Thoracic aorta (tissue), 2 donors: ENCODE results near the gene ELFN1. TPM values are rescaled to one million over a fixed set of nuclear protein-coding genes. Genes with fewer than 3 reads are reported as not detected.

Experiments
- ATAC-seq: fragments of 150-250 bp; one replicate; pipeline ENCODE4 v1.8.0; 2017; ENCODE audit warnings: low read depth; ENCODE audit not compliant: insufficient number of reproducible peaks, low FRiP score
- DNase-seq: peaks from one replicate; pipeline ENCODE4 v3.0.0-alpha.2; 2020; ENCODE audit warnings: low spot score
- H3K27ac ChIP-seq, 2 donors: fragments of 200-600 bp; sonication (generic); 1 replicate in 1 of 2; 2 replicates in 1 of 2; pipeline ENCODE4 v1.5.1; 2016; ENCODE audit warnings: mild to moderate bottlenecking in 2 of 2, moderate library complexity in 2 of 2
- H3K27me3 ChIP-seq: fragments of 200-600 bp; sonication (generic); replicated peaks from 2 replicates; pipeline ENCODE4 v1.6.0; 2016; ENCODE audit warnings: mild to moderate bottlenecking; ENCODE audit not compliant: insufficient read depth
- H3K36me3 ChIP-seq: fragments of 200-600 bp; sonication (generic); one replicate; pipeline ENCODE4 v1.5.1; 2016
- H3K4me1 ChIP-seq, 2 donors: fragments of 200-600 bp; sonication (generic); 1 replicate in 1 of 2; 2 replicates in 1 of 2; pipeline versions ENCODE4 v1.5.1 to v1.6.0; 2016; ENCODE audit warnings: low read depth in 2 of 2, mild to moderate bottlenecking in 1 of 2; ENCODE audit not compliant: control insufficient read depth in 1 of 2
- H3K4me3 ChIP-seq: fragments of 200-600 bp; sonication (generic); 2 replicates; pipeline ENCODE4 v1.5.1; 2016; ENCODE audit warnings: mild to moderate bottlenecking
- H3K9me3 ChIP-seq: fragments of 200-600 bp; sonication (generic); 2 replicates; pipeline ENCODE4 v1.5.1; 2016
- total RNA-seq, 2 donors: library from RNA; depleted of rRNA; stranded (reverse); fragments of >200 nt; gene quantifications; one replicate each; pipeline versions ENCODE4 v1.1.0 to v1.2.3, GENCODE V29; 2016
- TF ChIP-seq, protein P1 (sequence below): fragments of 200-600 bp; sonication (generic); IDR thresholded peaks from one replicate; pipeline ENCODE4 v1.5.1; 2019; ENCODE audit warnings: antibody characterized with exemption

ELFN1 gene
- total RNA-seq, 2 donors from 2014 or later, result 0.81 to 0.85 TPM

DNA sequence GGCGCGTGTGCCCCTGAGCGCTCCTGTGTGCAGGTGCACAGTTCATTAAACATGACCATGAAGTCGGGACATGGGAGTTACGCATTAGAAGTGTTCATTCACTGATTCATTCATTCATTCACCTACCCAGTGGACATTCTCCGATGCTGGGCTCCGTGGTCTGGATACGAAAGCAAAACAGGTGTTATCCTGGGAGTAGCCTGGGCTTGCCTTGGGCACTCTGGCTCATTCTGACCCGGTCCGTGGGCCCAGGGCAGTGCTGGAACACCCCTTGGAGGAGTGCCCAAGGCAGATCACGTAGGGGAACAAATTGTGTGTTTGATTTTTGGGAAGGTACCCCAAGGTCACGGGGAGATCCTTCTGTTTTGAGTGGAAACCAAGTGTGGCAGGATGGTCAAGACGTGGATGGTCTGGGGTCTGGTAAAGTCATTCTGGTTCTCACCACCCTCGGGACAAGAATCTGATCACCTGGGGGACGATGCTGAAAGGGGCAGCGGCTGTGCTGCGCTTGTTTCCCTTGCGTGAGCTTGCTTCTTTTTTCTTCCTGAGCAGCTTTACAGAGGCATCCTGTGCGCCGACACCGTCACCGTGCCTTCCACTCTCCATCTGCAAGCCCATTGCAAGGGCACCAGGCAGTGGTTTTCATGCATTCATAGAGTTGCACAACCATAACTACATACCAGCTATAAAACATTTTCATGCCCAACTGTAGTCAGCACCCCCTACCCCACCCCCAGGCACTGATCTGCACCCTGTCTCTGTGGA lies 10.1 kb downstream of the ELFN1 start:
- DNase-seq (no peak), ATAC-seq (no peak)
- TF ChIP-seq, protein P1, sequence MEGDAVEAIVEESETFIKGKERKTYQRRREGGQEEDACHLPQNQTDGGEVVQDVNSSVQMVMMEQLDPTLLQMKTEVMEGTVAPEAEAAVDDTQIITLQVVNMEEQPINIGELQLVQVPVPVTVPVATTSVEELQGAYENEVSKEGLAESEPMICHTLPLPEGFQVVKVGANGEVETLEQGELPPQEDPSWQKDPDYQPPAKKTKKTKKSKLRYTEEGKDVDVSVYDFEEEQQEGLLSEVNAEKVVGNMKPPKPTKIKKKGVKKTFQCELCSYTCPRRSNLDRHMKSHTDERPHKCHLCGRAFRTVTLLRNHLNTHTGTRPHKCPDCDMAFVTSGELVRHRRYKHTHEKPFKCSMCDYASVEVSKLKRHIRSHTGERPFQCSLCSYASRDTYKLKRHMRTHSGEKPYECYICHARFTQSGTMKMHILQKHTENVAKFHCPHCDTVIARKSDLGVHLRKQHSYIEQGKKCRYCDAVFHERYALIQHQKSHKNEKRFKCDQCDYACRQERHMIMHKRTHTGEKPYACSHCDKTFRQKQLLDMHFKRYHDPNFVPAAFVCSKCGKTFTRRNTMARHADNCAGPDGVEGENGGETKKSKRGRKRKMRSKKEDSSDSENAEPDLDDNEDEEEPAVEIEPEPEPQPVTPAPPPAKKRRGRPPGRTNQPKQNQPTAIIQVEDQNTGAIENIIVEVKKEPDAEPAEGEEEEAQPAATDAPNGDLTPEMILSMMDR, result no peak
- Histone ChIP-seq H3K9me3 (peaks cover 15% of the 10 kb centered on the region), H3K4me3 (no peak overlapping the region), H3K27me3 (no peaks in the 10 kb centered on the region), H3K36me3 (no peaks in the 10 kb centered on the region), H3K27ac (no peak overlapping the region), H3K4me1 (no peaks in the 10 kb centered on the region)

DNA sequence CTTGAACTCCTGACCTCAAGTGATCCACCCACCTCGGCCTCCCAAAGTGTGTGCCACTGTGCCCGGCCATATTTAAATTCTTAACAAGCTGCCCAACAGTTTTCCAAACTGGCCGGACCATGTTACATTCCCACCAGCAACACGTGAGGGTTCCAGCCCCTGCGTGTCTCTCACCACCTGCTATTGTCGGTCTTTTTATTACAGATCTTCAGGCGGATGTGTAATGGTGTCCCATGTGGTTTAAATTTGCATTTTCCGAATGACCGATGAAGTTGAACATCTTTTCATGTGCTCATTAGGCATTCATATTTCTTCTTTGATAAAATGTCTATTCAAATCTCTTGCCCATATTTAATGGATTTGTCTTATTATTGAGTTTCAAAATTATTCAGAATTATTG lies 11.5 kb downstream of the ELFN1 start:
- no peaks in the 10 kb centered on the region for H3K27me3 ChIP-seq
- DNase-seq (no peak), ATAC-seq (no peak)
- H3K4me1 ChIP-seq, result no peaks in the 10 kb centered on the region
- no peak overlapping the region for H3K4me3 ChIP-seq
- H3K27ac ChIP-seq, result no peak overlapping the region
- H3K36me3 ChIP-seq, result no peaks in the 10 kb centered on the region
- TF ChIP-seq, protein P1, result no peak
- peaks cover 15% of the 10 kb centered on the region for H3K9me3 ChIP-seq

- Histone ChIP-seq H3K4me3 (no peak overlapping the region), H3K27me3 (no peaks in the 10 kb centered on the region), H3K9me3 (peaks cover 15% of the 10 kb centered on the region), H3K36me3 (no peaks in the 10 kb centered on the region), H3K27ac (no peak overlapping the region), H3K4me1 (no peaks in the 10 kb centered on the region)
- ATAC-seq (no peak), DNase-seq (no peak)
- TF ChIP-seq, protein P1, result no peak
Measured at GRCh38 chr7:1685000-1685624, 15.0 kb downstream of the ELFN1 start.

- TF ChIP-seq, protein P1, result no peak
- H3K27me3 ChIP-seq, result no peaks in the 10 kb centered on the region
- H3K9me3 ChIP-seq, result peaks cover 15% of the 10 kb centered on the region
- peaks cover 3 to 21% of the 10 kb centered on the region in 2 donors for H3K4me1 ChIP-seq
- DNase-seq (no peak), ATAC-seq (no peak)
- no peak overlapping the region for H3K4me3 ChIP-seq
- no peak overlapping the region for H3K27ac ChIP-seq
- H3K36me3 ChIP-seq, result no peaks in the 10 kb centered on the region
Measured at GRCh38 chr7:1688542-1688941, 18.5 kb downstream of the ELFN1 start.

DNA sequence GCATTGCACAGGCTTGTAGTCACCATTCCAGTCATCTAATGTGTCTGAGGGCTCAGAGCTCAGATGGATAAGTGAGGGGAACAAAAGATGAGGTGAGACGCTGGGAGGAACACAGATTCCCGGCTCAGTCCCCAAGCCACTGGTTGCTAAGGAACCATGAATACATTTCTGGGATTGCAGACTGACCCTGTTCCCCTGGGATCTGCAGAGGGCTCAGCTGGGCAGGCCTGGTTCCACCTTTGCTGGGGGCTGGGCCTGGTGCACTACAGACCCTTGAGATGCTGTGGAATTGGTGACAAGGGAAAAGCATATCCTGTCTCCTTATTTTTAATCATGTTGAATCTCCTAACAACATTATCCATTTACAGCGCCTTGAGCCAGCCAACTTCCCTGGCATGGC lies 19.2 kb downstream of the ELFN1 start:
- Histone ChIP-seq H3K27ac (no peak overlapping the region), H3K27me3 (no peaks in the 10 kb centered on the region), H3K36me3 (no peaks in the 10 kb centered on the region), H3K9me3 (peaks cover 9% of the 10 kb centered on the region), H3K4me1 (peaks cover 3 to 21% of the 10 kb centered on the region in 2 donors), H3K4me3 (no peak overlapping the region)
- TF ChIP-seq, protein P1, result no peak
- ATAC-seq, result no peak
- no peak for DNase-seq
